RWPE2 (cell line): ENCODE measurements around the gene DDX3X.

ENCODE experiments used
- ATAC-seq: fragments of 200-7000 bp; cut with Tn5 transposase; 3 replicates; pipeline ENCODE4 v1.9.1; 2021; ENCODE audit warnings: low read depth
- DNase-seq: peaks from one replicate; pipeline ENCODE4 v3.0.0-alpha.2; 2020; ENCODE audit warnings: low spot score
- H3K27ac ChIP-seq: fragments of 450-650 bp; 2 replicates; pipeline ENCODE4 v1.5.1; 2017; ENCODE audit warnings: mild to moderate bottlenecking; ENCODE audit not compliant: poor library complexity, severe bottlenecking
- H3K27me3 ChIP-seq: fragments of 250-450 bp; sonication (Bioruptor Pico); 2 replicates; pipeline ENCODE4 v1.5.1; 2021; ENCODE audit warnings: mild to moderate bottlenecking, moderate library complexity; ENCODE audit not compliant: insufficient read depth, poor library complexity, severe bottlenecking
- H3K36me3 ChIP-seq: fragments of 250-450 bp; sonication (Bioruptor Pico); 2 replicates; pipeline ENCODE4 v1.5.1; 2020; ENCODE audit warnings: low read depth, mild to moderate bottlenecking, moderate library complexity
- H3K4me1 ChIP-seq: fragments of 250-450 bp; sonication (Bioruptor Pico); 2 replicates; pipeline ENCODE4 v1.5.1; 2021; ENCODE audit warnings: mild to moderate bottlenecking, moderate library complexity; ENCODE audit not compliant: insufficient read depth, poor library complexity, severe bottlenecking
- H3K4me3 ChIP-seq: fragments of 250-450 bp; sonication (Bioruptor Pico); 2 replicates; pipeline ENCODE4 v1.5.1; 2021; ENCODE audit warnings: mild to moderate bottlenecking, moderate library complexity; ENCODE audit not compliant: severe bottlenecking
- H3K9me3 ChIP-seq: fragments of 250-450 bp; sonication (Bioruptor Pico); 2 replicates; pipeline ENCODE4 v1.5.1; 2021; ENCODE audit warnings: mild to moderate bottlenecking, moderate library complexity; ENCODE audit not compliant: severe bottlenecking
- CTCF ChIP-seq: fragments of 450-650 bp; IDR thresholded peaks from one replicate; pipeline ENCODE4 v1.5.1; 2017; ENCODE audit warnings: mild to moderate bottlenecking, moderate library complexity; ENCODE audit not compliant: poor library complexity, severe bottlenecking

The DDX3X gene

GRCh38 chrX:41326431-41326830 lies 7.5 kb upstream of the DDX3X start:
- Histone ChIP-seq H3K9me3 (no peaks in the 10 kb centered on the region), H3K27me3 (no peaks in the 10 kb centered on the region), H3K4me3 (no peak overlapping the region), H3K36me3 (no peaks in the 10 kb centered on the region), H3K27ac (no peak overlapping the region), H3K4me1 (peaks cover 3% of the 10 kb centered on the region)
- DNase-seq (no peak), ATAC-seq (no peak)
- no peak for TF ChIP-seq CTCF

- H3K4me1 ChIP-seq = peaks cover 3% of the 10 kb centered on the region
- H3K4me3 ChIP-seq = no peak overlapping the region
- no peaks in the 10 kb centered on the region for H3K27me3 ChIP-seq
- TF ChIP-seq CTCF = no peak
- no peaks in the 10 kb centered on the region for H3K9me3 ChIP-seq
- H3K36me3 ChIP-seq = no peaks in the 10 kb centered on the region
- ATAC-seq = no peak
- DNase-seq = no peak
- H3K27ac ChIP-seq = no peak overlapping the region
Observed at GRCh38 chrX:41327341-41327740, 6.6 kb upstream of the DDX3X start.

GRCh38 chrX:41329101-41329500 lies 4.9 kb upstream of the DDX3X start:
- no peak overlapping the region for H3K27ac ChIP-seq
- no peak for DNase-seq
- H3K27me3 ChIP-seq = no peaks in the 10 kb centered on the region
- H3K4me3 ChIP-seq = no peak overlapping the region
- H3K9me3 ChIP-seq = no peaks in the 10 kb centered on the region
- no peak for TF ChIP-seq CTCF
- H3K4me1 ChIP-seq = peaks cover 3% of the 10 kb centered on the region
- no peak for ATAC-seq
- H3K36me3 ChIP-seq = no peaks in the 10 kb centered on the region

GRCh38 chrX:41332005-41332404 lies 2.0 kb upstream of the DDX3X start:
- H3K9me3 ChIP-seq = no peaks in the 10 kb centered on the region
- peak overlapping the region; percentile 81 for H3K4me3 ChIP-seq
- peaks cover 19% of the 10 kb centered on the region for H3K36me3 ChIP-seq
- DNase-seq (no peak), ATAC-seq (no peak)
- no peaks in the 10 kb centered on the region for H3K27me3 ChIP-seq
- TF ChIP-seq CTCF = no peak
- peaks cover 3% of the 10 kb centered on the region for H3K4me1 ChIP-seq
- peak overlapping the region; percentile 95 for H3K27ac ChIP-seq

GRCh38 chrX:41332408-41333002 lies 1.5 kb upstream of the DDX3X start:
- no peak for DNase-seq
- H3K4me1 ChIP-seq = peaks cover 3% of the 10 kb centered on the region
- H3K36me3 ChIP-seq = peaks cover 24% of the 10 kb centered on the region
- no peaks in the 10 kb centered on the region for H3K27me3 ChIP-seq
- H3K27ac ChIP-seq = peak overlapping the region; percentile 95
- peak overlapping the region; percentile 81 for H3K4me3 ChIP-seq
- H3K9me3 ChIP-seq = no peaks in the 10 kb centered on the region
- TF ChIP-seq CTCF = no peak
- peak; percentile 11 for ATAC-seq
